HG03571 (cell line): Measurements from ENCODE around the gene NOP58.
A peak's percentile ranks its signal among the peaks of the same experiment; 100 is the strongest.
"Not testable (repeated sequence)": the region's sequence is repeated elsewhere in the genome, so short reads cannot be mapped to it uniquely, and the experiment has no call there.

Experiments
- ATAC-seq: cut with Tn5 transposase; IDR thresholded peaks from one replicate; pipeline ENCODE4 v1.9.1; 2021; ENCODE audit not compliant: unreplicated experiment

Gene NOP58

DNA sequence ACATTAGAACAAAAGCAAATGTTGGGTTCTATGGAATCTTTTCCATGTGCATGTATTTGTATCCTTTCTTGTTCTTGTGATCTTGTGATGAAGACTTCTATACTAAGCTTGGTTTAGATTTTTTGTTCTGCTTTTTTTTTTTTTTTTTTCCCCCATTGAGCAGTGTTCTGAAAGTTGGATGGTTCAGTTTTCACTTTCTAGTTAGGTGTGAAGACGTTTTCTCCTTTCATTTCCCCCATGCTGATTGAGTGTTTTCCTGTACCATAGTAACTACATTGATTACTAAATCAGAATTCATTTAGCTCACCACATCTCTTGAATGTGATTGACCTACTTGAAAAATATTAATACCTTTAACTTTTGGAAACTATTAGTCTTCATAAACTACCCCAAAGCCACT lies 34.1 kb downstream of the NOP58 start:
- peak; percentile 66 for ATAC-seq

DNA sequence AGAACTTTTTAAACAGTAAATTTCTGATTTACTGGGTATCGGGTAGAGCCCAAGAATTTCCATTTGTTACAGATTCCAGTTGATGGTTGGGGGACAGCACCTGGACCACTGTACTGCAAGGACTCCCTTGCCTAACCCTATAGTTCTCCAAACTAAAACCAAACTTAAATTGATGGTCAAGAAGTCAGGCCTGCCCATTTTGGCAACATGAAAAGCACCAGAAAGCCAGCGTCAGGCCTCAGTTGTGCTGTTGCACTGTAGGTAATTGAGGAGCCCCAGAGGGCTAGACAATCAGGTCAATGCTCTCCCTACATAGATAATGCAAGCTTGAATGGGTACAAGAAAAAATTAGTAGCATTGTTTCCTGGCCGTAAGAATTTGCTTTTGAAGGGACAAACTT lies 40.5 kb downstream of the NOP58 start:
- no peak for ATAC-seq

DNA sequence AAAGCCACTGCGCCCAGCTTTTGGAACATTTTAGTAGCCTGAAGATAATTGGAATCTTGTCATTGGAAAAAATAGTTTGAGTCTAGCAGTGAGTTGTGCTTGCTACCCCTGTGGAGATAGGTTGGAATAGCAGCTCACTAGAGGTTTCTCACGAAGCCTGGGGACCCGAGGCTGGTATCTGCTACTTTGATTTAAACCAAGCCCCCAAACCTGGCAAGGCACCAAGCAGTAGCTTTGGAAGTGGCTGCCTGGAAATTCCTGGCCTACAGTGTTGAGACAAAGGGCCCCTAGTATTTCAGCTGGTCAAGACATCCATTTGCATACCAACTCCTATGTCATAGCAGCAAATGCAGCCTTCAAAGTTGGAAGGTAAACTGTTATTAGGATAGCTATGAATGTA lies 42.1 kb downstream of the NOP58 start:
- ATAC-seq: no peak

GRCh38 chr2:202311823-202312388 lies 46.3 kb downstream of the NOP58 start:
- no peak for ATAC-seq

GRCh38 chr2:202314116-202314515 lies 48.6 kb downstream of the NOP58 start:
- ATAC-seq: no peak

GRCh38 chr2:202317080-202317857 lies 51.7 kb downstream of the NOP58 start:
- ATAC-seq: no peak

DNA sequence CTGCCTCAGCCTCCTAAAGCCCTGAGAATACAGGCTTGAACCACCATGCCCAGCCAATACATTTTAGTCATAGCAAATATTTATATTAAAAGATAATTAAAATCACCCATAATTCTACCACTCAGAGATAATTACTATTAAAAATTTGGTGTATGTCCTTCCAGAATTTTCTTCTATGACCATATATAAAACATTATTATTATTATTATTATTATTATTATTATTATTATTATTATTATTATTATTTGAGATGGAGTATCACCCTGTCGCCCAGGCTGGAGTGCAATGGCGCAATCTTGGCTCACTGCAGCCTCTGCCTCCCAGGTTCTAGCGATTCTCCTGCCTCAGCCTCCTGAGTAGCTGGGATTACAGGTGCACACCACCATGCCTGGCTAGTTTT lies 54.8 kb downstream of the NOP58 start:
- ATAC-seq: not testable (repeated sequence)

GRCh38 chr2:202322435-202322834 lies 56.9 kb downstream of the NOP58 start:
- no peak for ATAC-seq

DNA sequence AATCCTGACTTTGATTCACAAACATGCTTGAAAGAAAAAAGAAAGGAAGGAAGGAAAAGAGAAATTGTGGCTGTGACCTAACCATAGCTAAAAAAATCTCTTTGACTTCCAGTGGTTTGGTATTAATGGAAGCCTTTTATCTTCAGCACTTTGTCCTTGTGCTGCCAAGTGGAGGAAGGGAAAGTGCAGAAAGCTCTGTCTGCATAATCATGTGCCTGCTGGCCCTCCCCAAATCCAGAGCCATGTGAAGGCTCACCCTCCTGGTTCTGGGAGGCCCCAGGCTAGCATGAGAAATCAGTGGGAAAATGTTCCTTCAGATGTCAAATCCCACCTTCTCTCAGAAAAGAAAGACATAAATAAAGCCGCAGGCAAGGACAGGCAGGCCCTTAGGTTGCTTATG lies 62.3 kb downstream of the NOP58 start:
- ATAC-seq: no peak

GRCh38 chr2:202335791-202336467 lies 70.4 kb downstream of the NOP58 start:
- no peak for ATAC-seq

- no peak for ATAC-seq
Measured at GRCh38 chr2:202337151-202337550, 71.6 kb downstream of the NOP58 start.

DNA sequence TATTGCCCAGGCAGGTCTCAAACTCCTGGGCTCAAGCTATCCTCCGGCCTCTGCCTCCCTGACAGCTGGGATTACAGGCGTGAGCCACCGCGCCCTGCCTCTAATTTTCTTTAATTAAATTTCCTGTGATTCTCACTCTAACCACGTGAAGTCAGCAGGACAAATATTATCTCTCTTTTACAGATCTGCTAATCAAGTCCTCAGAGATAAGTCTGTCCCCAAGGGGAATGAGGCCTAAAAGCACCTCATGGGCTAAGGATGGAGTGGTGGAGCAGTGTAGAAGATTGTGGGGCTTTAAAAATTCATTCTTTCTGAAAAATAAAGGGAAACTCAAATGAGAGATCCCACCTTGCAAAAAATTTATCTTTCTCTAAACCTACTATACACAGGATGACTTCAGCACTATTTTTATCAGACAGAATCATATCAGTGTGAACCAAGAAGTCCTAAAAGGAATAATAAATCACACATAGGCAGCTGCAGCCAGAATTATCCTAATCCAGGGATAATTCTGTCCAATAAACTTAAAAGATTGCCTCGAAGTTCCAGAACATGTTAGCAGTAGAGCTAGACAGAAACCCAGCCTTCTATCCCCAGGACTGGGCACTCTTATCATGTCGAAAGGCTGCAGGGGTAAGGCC lies 72.3 kb downstream of the NOP58 start:
- ATAC-seq: no peak

- no peak for ATAC-seq
Measured at GRCh38 chr2:202339071-202339870, 73.7 kb downstream of the NOP58 start.

GRCh38 chr2:202344178-202344577 lies 78.6 kb downstream of the NOP58 start:
- no peak for ATAC-seq

- no peak for ATAC-seq
Measured at GRCh38 chr2:202346180-202346579, 80.6 kb downstream of the NOP58 start.
